Activated CD8-positive, alpha-beta memory T cell treated with anti-CD3 and anti-CD28 coated beads for 48 hours (primary cell): ENCODE results near the gene CACNA2D3.

ENCODE experiments used
- DNase-seq, 3 experiments: peaks; one replicate each; pipeline ENCODE4 v3.0.0-alpha.2; 2020; ENCODE audit warnings: low read depth in 2 of 3, low spot score in 2 of 3

Gene CACNA2D3

GRCh38 chr3:54324103-54324502 lies 201.8 kb downstream of the CACNA2D3 start:
- DNase-seq, result no peak

GRCh38 chr3:54326951-54327350 lies 204.6 kb downstream of the CACNA2D3 start:
- no peak for DNase-seq

GRCh38 chr3:54331341-54331740 lies 209.0 kb downstream of the CACNA2D3 start:
- no peak for DNase-seq

GRCh38 chr3:54337846-54338245 lies 215.5 kb downstream of the CACNA2D3 start:
- DNase-seq, result no peak

- DNase-seq, result no peak
These were observed 217.3 kb downstream of the CACNA2D3 start for GRCh38 chr3:54339608-54340007.

- DNase-seq, result no peak
These were observed 219.5 kb downstream of the CACNA2D3 start for GRCh38 chr3:54341811-54342210.

- DNase-seq, result no peak
These were observed 220.3 kb downstream of the CACNA2D3 start for GRCh38 chr3:54342676-54343075.

- DNase-seq, result no peak
These were observed 221.1 kb downstream of the CACNA2D3 start for GRCh38 chr3:54343495-54343894.

- DNase-seq, result no peak
These were observed 222.4 kb downstream of the CACNA2D3 start for GRCh38 chr3:54344601-54345231.

GRCh38 chr3:54345847-54346375 lies 223.6 kb downstream of the CACNA2D3 start:
- no peak for DNase-seq

GRCh38 chr3:54347060-54347459 lies 224.7 kb downstream of the CACNA2D3 start:
- DNase-seq, result no peak

- DNase-seq, result no peak
These were observed 225.6 kb downstream of the CACNA2D3 start for GRCh38 chr3:54347933-54348332.

- no peak for DNase-seq
These were observed 226.9 kb downstream of the CACNA2D3 start for GRCh38 chr3:54349231-54349652.

GRCh38 chr3:54349691-54350090 lies 227.3 kb downstream of the CACNA2D3 start:
- DNase-seq, result no peak

- DNase-seq, result no peak
These were observed 231.2 kb downstream of the CACNA2D3 start for GRCh38 chr3:54353546-54353945.

- DNase-seq, result no peak
These were observed 231.6 kb downstream of the CACNA2D3 start for GRCh38 chr3:54353946-54354345.

GRCh38 chr3:54355800-54356199 lies 233.4 kb downstream of the CACNA2D3 start:
- no peak for DNase-seq

- DNase-seq, result no peak
These were observed 234.1 kb downstream of the CACNA2D3 start for GRCh38 chr3:54356261-54357045.

GRCh38 chr3:54357301-54357700 lies 234.9 kb downstream of the CACNA2D3 start:
- DNase-seq, result no peak

- DNase-seq, result no peak
These were observed 236.0 kb downstream of the CACNA2D3 start for GRCh38 chr3:54358316-54358715.

- DNase-seq, result no peak
These were observed 236.8 kb downstream of the CACNA2D3 start for GRCh38 chr3:54358969-54359694.

- no peak for DNase-seq
These were observed 238.0 kb downstream of the CACNA2D3 start for GRCh38 chr3:54360320-54360719.
